Pancreas (tissue), 10 donors: ENCODE measurements around the gene AGBL4. TPM values are rescaled to one million over a fixed set of nuclear protein-coding genes. Genes with fewer than 3 reads are reported as not detected.

ENCODE experiments used
- ATAC-seq, 4 donors: fragments of 200-7000 bp; cut with Tn5 transposase; one replicate each; pipeline versions ENCODE4 v1.8.0 to v1.9.1; 2020; ENCODE audit warnings: mild to moderate bottlenecking in 4 of 4, moderate library complexity in 4 of 4
- DNase-seq, 6 donors: peaks; one replicate each; pipeline ENCODE4 v3.0.0-alpha.2; 2020
- FAIRE-seq: peaks from 2 replicates; lab custom pipeline; 2012; peaks lifted over from hg19 to GRCh38; lab: Jason Lieb, UNC
- H3K27ac ChIP-seq, 4 donors: fragments of 200-600 bp; sonication (generic); 1 replicate in 3 of 4; 2 replicates in 1 of 4; pipeline versions ENCODE4 v1.5.0 to v1.8.0; 2020
- H3K27me3 ChIP-seq, 4 donors: fragments of 200-600 bp; one replicate each; pipeline ENCODE4 v1.8.0; 2021
- H3K36me3 ChIP-seq, 3 donors: fragments of 200-600 bp; sonication (generic) in 1 of 3; one replicate each; pipeline versions ENCODE4 v1.5.0 to v1.8.0; 2020 to 2021
- H3K4me1 ChIP-seq, 3 donors: fragments of 200-600 bp; one replicate each; pipeline ENCODE4 v1.8.0; 2021
- H3K4me3 ChIP-seq, 4 donors: fragments of 200-600 bp; sonication (generic) in 2 of 4; one replicate each; pipeline versions ENCODE4 v1.5.0 to v1.8.0; 2020 to 2021
- H3K9me3 ChIP-seq, 4 donors: fragments of 200-600 bp; one replicate each; pipeline ENCODE4 v1.8.0; 2021
- CTCF ChIP-seq, 4 donors: fragments of 200-600 bp; sonication (generic) in 3 of 4; IDR thresholded peaks; one replicate each; pipeline versions ENCODE4 v1.5.0 to v1.8.0; 2021; ENCODE audit warnings: antibody characterized with exemption in 4 of 4
- WGBS, 2 donors: extraction: QIAGEN DNeasy Blood & Tissue Kit; methylation state at CpG; one replicate each; pipeline ENCODE4 v1.1.7; 2013; 5-methylcytosine and 5-hydroxymethylcytosine counted together
- intact Hi-C, 3 donors: fragments of 100-400 bp; cut with DNase I; formaldehyde crosslinking; loops; one replicate each; pipeline versions ENCODE4 v1.11.1 to v1.14.2; 2022
- polyA plus RNA-seq, 2 donors: library from polyadenylated mRNA; stranded (reverse); fragments of 200-250 nt; gene quantifications; one replicate each; pipeline ENCODE4 v1.2.3, GENCODE V29; 2013
- total RNA-seq, 6 donors: library from RNA; stranded (reverse); fragmentation: NEBNext Ultra II Directional in 4 of 6; extraction: Animal tissue kit (Norgen Biotek cat#: 25700) in 4 of 6; gene quantifications; one replicate each; pipeline versions ENCODE4 v1.2.1 to v1.2.4, GENCODE V29; 2021 to 2023
- donor health status: healthy with polysubstance abuse.
- donor health status: DM: no; HTN: no; CAD: no; lungs with moderate emphysema.
- donor health status: DM: no; HTN: no; CAD: no.
- donor health status: control.
- donor health status: control.
- donor health status: Bipolar disorder and iron deficiency.
- donor health status: DM: yes; HTN: yes; CAD: no.
- donor health status: DM: no; HTN: no; CAD: no.
- donor health status: DM: no; HTN: no; CAD: no.
- donor health status: DM: yes; HTN: yes; CAD: no.

AGBL4 gene
- total and polyA plus RNA-seq, 8 donors, result 0.15 to 1.2 (median 0.59) TPM

- TF ChIP-seq CTCF (IDR thresholded peaks at IDR 0.05), result no peak
- H3K36me3 ChIP-seq, result no peaks in the 10 kb centered on the region
- FAIRE-seq (no peak), DNase-seq (no peak), ATAC-seq (no peak)
- no peaks in the 10 kb centered on the region for H3K9me3 ChIP-seq
- intact Hi-C loops, result no loop called here
- H3K4me1 ChIP-seq, result no peaks in the 10 kb centered on the region
- H3K27me3 ChIP-seq, result no peaks in the 10 kb centered on the region
- WGBS, 2 donors, result 50 to 54% methylated on average over 3 of the region's 3 CpGs
- no peak overlapping the region for H3K27ac ChIP-seq
- H3K4me3 ChIP-seq, result no peak overlapping the region
Measured at GRCh38 chr1:49424782-49425181, 599.0 kb downstream of the AGBL4 start.

- ATAC-seq, result no peak
- WGBS, 2 donors, result 85 to 89% methylated on average over 1 of the region's 1 CpG
- no peak for FAIRE-seq
- TF ChIP-seq CTCF (IDR thresholded peaks at IDR 0.05), result no peak
- no peak for DNase-seq
- intact Hi-C loops, result no loop called here
- Histone ChIP-seq H3K4me3 (no peak overlapping the region), H3K4me1 (no peaks in the 10 kb centered on the region), H3K27me3 (no peaks in the 10 kb centered on the region), H3K9me3 (no peaks in the 10 kb centered on the region), H3K36me3 (no peaks in the 10 kb centered on the region), H3K27ac (no peak overlapping the region)
Measured at GRCh38 chr1:49416758-49417157, 607.0 kb downstream of the AGBL4 start.

- Histone ChIP-seq H3K27ac (no peak overlapping the region), H3K4me3 (no peak overlapping the region), H3K36me3 (no peaks in the 10 kb centered on the region), H3K4me1 (no peaks in the 10 kb centered on the region), H3K27me3 (no peaks in the 10 kb centered on the region), H3K9me3 (no peaks in the 10 kb centered on the region)
- TF ChIP-seq CTCF (IDR thresholded peaks at IDR 0.05), result no peak
- WGBS, 2 donors, result 69 to 81% methylated on average over 2 of the region's 2 CpGs
- no peak for FAIRE-seq
- no peak for ATAC-seq
- no peak for DNase-seq
- intact Hi-C loops, result no loop called here
Measured at GRCh38 chr1:49408346-49408745, 615.4 kb downstream of the AGBL4 start.

GRCh38 chr1:49397086-49397485 is 626.7 kb downstream of the AGBL4 start:
- H3K27me3 ChIP-seq, result no peaks in the 10 kb centered on the region
- FAIRE-seq (no peak), DNase-seq (no peak), ATAC-seq (no peak)
- intact Hi-C loops, result no loop called here
- H3K9me3 ChIP-seq, result no peaks in the 10 kb centered on the region
- no peak overlapping the region for H3K27ac ChIP-seq
- H3K4me1 ChIP-seq, result no peaks in the 10 kb centered on the region
- TF ChIP-seq CTCF (IDR thresholded peaks at IDR 0.05), result no peak
- no peaks in the 10 kb centered on the region for H3K36me3 ChIP-seq
- no peak overlapping the region for H3K4me3 ChIP-seq

- intact Hi-C loops, result no loop called here
- no peaks in the 10 kb centered on the region for H3K9me3 ChIP-seq
- H3K36me3 ChIP-seq, result no peaks in the 10 kb centered on the region
- no peak overlapping the region for H3K4me3 ChIP-seq
- ATAC-seq (no peak), DNase-seq (no peak), FAIRE-seq (no peak)
- no peaks in the 10 kb centered on the region for H3K27me3 ChIP-seq
- 73 to 75% methylated on average over 2 of the region's 2 CpGs for WGBS, 2 donors
- no peak overlapping the region for H3K27ac ChIP-seq
- H3K4me1 ChIP-seq, result no peaks in the 10 kb centered on the region
- no peak for TF ChIP-seq CTCF (IDR thresholded peaks at IDR 0.05)
Measured at GRCh38 chr1:49394200-49394599, 629.6 kb downstream of the AGBL4 start.
